Measurements from ENCODE around the gene CCDC83.

Gene CCDC83

GRCh38 chr11:85827748-85828639 is 27.2 kb upstream of the CCDC83 start (continued):
- TF ChIP-seq ZNF121 (tag by site-specific recombination; IDR thresholded peaks at IDR 0.05), result no peak
- no peak for TF ChIP-seq ZIC2 (tag by site-specific recombination; IDR thresholded peaks at IDR 0.05)
- no peak for TF ChIP-seq ZNF140 (tag by site-specific recombination; IDR thresholded peaks at IDR 0.05)
- 0 out of 2 replicates have a peak, but pooled peaks have one; percentile 39 for TF ChIP-seq ZBTB17 (tag by site-specific recombination; IDR thresholded peaks at IDR 0.05)
- peak; percentile 56; the same call in 1 of the 2 replicates for TF ChIP-seq KLF8 (tag by site-specific recombination; IDR thresholded peaks at IDR 0.05)
- TF ChIP-seq ZNF621 (tag by site-specific recombination; IDR thresholded peaks at IDR 0.05), result no peak
- TF ChIP-seq, protein P1, sequence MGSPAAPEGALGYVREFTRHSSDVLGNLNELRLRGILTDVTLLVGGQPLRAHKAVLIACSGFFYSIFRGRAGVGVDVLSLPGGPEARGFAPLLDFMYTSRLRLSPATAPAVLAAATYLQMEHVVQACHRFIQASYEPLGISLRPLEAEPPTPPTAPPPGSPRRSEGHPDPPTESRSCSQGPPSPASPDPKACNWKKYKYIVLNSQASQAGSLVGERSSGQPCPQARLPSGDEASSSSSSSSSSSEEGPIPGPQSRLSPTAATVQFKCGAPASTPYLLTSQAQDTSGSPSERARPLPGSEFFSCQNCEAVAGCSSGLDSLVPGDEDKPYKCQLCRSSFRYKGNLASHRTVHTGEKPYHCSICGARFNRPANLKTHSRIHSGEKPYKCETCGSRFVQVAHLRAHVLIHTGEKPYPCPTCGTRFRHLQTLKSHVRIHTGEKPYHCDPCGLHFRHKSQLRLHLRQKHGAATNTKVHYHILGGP (tag by site-specific recombination; IDR thresholded peaks at IDR 0.05), result no peak
- TF ChIP-seq, protein P2, sequence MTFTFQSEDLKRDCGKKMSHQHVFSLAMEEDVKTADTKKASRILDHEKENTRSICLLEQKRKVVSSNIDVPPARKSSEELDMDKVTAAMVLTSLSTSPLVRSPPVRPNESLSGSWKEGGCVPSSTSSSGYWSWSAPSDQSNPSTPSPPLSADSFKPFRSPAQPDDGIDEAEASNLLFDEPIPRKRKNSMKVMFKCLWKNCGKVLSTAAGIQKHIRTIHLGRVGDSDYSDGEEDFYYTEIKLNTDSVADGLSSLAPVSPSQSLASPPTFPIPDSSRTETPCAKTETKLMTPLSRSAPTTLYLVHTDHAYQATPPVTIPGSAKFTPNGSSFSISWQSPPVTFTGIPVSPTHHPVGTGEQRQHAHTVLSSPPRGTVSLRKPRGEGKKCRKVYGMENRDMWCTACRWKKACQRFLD (tag by site-specific recombination; IDR thresholded peaks at IDR 0.05), result no peak
- no peak for TF ChIP-seq GLI4 (tag by site-specific recombination; IDR thresholded peaks at IDR 0.05)
- no peak for TF ChIP-seq ZNF23 (tag by site-specific recombination; IDR thresholded peaks at IDR 0.05; ENCODE audit: borderline replicate concordance)
- TF ChIP-seq ZNF19 (tag by site-specific recombination; IDR thresholded peaks at IDR 0.05; ENCODE audit: low read depth), result no peak
- TF ChIP-seq ZBTB48 (tag by site-specific recombination; IDR thresholded peaks at IDR 0.05), result no peak
- no peak for TF ChIP-seq ZNF548 (tag by site-specific recombination; IDR thresholded peaks at IDR 0.05)
- TF ChIP-seq, protein P3, sequence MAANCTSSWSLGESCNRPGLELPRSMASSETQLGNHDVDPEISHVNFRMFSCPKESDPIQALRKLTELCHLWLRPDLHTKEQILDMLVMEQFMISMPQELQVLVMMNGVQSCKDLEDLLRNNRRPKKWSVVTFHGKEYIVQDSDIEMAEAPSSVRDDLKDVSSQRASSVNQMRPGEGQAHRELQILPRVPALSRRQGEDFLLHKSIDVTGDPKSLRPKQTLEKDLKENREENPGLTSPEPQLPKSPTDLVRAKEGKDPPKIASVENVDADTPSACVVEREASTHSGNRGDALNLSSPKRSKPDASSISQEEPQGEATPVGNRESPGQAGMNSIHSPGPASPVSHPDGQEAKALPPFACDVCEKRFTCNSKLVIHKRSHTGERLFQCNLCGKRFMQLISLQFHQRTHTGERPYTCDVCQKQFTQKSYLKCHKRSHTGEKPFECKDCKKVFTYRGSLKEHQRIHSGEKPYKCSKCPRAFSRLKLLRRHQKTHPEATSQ (tag by site-specific recombination; IDR thresholded peaks at IDR 0.05), result no peak
- no peak for TF ChIP-seq ZFP41 (tag by site-specific recombination; IDR thresholded peaks at IDR 0.05; ENCODE audit: borderline replicate concordance)
- peak; percentile 81 for TF ChIP-seq SCRT2 (tag by site-specific recombination; IDR thresholded peaks at IDR 0.05)
- TF ChIP-seq ZNF701 (tag by site-specific recombination; IDR thresholded peaks at IDR 0.05), result no peak
- TF ChIP-seq ZBTB20 (tag by site-specific recombination; IDR thresholded peaks at IDR 0.05), result no peak
- TF ChIP-seq, protein P4, sequence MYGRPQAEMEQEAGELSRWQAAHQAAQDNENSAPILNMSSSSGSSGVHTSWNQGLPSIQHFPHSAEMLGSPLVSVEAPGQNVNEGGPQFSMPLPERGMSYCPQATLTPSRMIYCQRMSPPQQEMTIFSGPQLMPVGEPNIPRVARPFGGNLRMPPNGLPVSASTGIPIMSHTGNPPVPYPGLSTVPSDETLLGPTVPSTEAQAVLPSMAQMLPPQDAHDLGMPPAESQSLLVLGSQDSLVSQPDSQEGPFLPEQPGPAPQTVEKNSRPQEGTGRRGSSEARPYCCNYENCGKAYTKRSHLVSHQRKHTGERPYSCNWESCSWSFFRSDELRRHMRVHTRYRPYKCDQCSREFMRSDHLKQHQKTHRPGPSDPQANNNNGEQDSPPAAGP (tag by site-specific recombination; IDR thresholded peaks at IDR 0.05), result no peak
- TF ChIP-seq ZNF433 (tag by site-specific recombination; IDR thresholded peaks at IDR 0.05; ENCODE audit: low read depth), result no peak
- TF ChIP-seq, protein P5, sequence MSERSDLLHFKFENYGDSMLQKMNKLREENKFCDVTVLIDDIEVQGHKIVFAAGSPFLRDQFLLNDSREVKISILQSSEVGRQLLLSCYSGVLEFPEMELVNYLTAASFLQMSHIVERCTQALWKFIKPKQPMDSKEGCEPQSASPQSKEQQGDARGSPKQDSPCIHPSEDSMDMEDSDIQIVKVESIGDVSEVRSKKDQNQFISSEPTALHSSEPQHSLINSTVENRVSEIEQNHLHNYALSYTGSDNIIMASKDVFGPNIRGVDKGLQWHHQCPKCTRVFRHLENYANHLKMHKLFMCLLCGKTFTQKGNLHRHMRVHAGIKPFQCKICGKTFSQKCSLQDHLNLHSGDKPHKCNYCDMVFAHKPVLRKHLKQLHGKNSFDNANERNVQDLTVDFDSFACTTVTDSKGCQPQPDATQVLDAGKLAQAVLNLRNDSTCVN (tag by site-specific recombination; optimal IDR thresholded peaks at IDR 0.05), result no peak
- no peak for TF ChIP-seq GLIS2 (tag by site-specific recombination; IDR thresholded peaks at IDR 0.05)
- no peak for TF ChIP-seq ZNF837 (tag by site-specific recombination; IDR thresholded peaks at IDR 0.05)
- TF ChIP-seq ZNF792 (tag by site-specific recombination; IDR thresholded peaks at IDR 0.05), result no peak
- TF ChIP-seq OVOL3 (tag by site-specific recombination; IDR thresholded peaks at IDR 0.05), result no peak
- no peak for TF ChIP-seq ZNF747 (tag by site-specific recombination; IDR thresholded peaks at IDR 0.05)
- TF ChIP-seq ZNF10 (tag by site-specific recombination; IDR thresholded peaks at IDR 0.05), result no peak
- TF ChIP-seq, protein P6, sequence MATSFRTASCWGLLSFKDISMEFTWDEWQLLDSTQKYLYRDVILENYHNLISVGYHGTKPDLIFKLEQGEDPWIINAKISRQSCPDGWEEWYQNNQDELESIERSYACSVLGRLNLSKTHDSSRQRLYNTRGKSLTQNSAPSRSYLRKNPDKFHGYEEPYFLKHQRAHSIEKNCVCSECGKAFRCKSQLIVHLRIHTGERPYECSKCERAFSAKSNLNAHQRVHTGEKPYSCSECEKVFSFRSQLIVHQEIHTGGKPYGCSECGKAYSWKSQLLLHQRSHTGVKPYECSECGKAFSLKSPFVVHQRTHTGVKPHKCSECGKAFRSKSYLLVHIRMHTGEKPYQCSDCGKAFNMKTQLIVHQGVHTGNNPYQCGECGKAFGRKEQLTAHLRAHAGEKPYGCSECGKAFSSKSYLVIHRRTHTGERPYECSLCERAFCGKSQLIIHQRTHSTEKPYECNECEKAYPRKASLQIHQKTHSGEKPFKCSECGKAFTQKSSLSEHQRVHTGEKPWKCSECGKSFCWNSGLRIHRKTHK (tag by site-specific recombination; IDR thresholded peaks at IDR 0.05), result no peak
- no peak for TF ChIP-seq KLF1 (tag by site-specific recombination; IDR thresholded peaks at IDR 0.05)
- TF ChIP-seq GLIS1 (tag by site-specific recombination; IDR thresholded peaks at IDR 0.05), result no peak
- TF ChIP-seq ZNF112 (tag by site-specific recombination; IDR thresholded peaks at IDR 0.05), result no peak
- TF ChIP-seq OSR2 (tag by site-specific recombination; IDR thresholded peaks at IDR 0.05), result peak; percentile 21; the same call in 1 of the 2 replicates

Measured in HEK293 (cell line).